Upper lobe of right lung (tissue), 1 donor: Measurements from ENCODE around the gene MRPL16. TPM values are rescaled to one million over a fixed set of nuclear protein-coding genes. Genes with fewer than 3 reads are reported as not detected.
"Not testable (repeated sequence)": the region's sequence is repeated elsewhere in the genome, so short reads cannot be mapped to it uniquely, and the experiment has no call there.

ENCODE experiments used
- ATAC-seq: fragments of 200-7000 bp; cut with Tn5 transposase; one replicate; pipeline ENCODE4 v1.9.1; 2020; ENCODE audit warnings: mild to moderate bottlenecking, moderate library complexity
- DNase-seq: peaks from one replicate; pipeline ENCODE4 v3.0.0-alpha.2; 2020
- H3K27ac ChIP-seq: fragments of 200-600 bp; one replicate; pipeline ENCODE4 v1.8.0; 2022
- H3K27me3 ChIP-seq: fragments of 200-600 bp; one replicate; pipeline ENCODE4 v1.8.0; 2022; ENCODE audit warnings: mild to moderate bottlenecking
- H3K36me3 ChIP-seq: fragments of 200-600 bp; one replicate; pipeline ENCODE4 v1.8.0; 2022
- H3K4me1 ChIP-seq: fragments of 200-600 bp; one replicate; pipeline ENCODE4 v1.8.0; 2022
- H3K4me3 ChIP-seq: fragments of 200-600 bp; one replicate; pipeline ENCODE4 v1.8.0; 2022; ENCODE audit warnings: mild to moderate bottlenecking
- H3K9me3 ChIP-seq: fragments of 200-600 bp; one replicate; pipeline ENCODE4 v1.8.0; 2022
- intact Hi-C: fragments of 100-400 bp; cut with DNase I; formaldehyde crosslinking; loops from one replicate; pipeline ENCODE4 v1.11.0; 2022
- total RNA-seq: library from RNA; stranded (reverse); fragmentation: NEBNext Ultra II Directional; extraction: Animal tissue kit (Norgen Biotek cat#: 25700); gene quantifications from one replicate; pipeline ENCODE4 v1.2.1, GENCODE V29; 2021
- TF ChIP-seq, protein P1 (sequence below): fragments of 200-600 bp; IDR thresholded peaks from one replicate; pipeline ENCODE4 v1.8.0; 2022; ENCODE audit warnings: antibody characterized with exemption
- donor health status: DM: no; HTN: yes; CAD: no; lungs with severe emphysema.

The MRPL16 gene
- total RNA-seq, 1 donor from 2014 or later = 30.1 TPM

GRCh38 chr11:59841514-59841913 is 30.9 kb upstream of the MRPL16 start:
- no peaks in the 10 kb centered on the region for H3K4me1 ChIP-seq
- no peak overlapping the region for H3K4me3 ChIP-seq
- no peak for ATAC-seq
- no peak for DNase-seq
- H3K36me3 ChIP-seq = no peaks in the 10 kb centered on the region
- no peaks in the 10 kb centered on the region for H3K27me3 ChIP-seq
- TF ChIP-seq, protein P1, sequence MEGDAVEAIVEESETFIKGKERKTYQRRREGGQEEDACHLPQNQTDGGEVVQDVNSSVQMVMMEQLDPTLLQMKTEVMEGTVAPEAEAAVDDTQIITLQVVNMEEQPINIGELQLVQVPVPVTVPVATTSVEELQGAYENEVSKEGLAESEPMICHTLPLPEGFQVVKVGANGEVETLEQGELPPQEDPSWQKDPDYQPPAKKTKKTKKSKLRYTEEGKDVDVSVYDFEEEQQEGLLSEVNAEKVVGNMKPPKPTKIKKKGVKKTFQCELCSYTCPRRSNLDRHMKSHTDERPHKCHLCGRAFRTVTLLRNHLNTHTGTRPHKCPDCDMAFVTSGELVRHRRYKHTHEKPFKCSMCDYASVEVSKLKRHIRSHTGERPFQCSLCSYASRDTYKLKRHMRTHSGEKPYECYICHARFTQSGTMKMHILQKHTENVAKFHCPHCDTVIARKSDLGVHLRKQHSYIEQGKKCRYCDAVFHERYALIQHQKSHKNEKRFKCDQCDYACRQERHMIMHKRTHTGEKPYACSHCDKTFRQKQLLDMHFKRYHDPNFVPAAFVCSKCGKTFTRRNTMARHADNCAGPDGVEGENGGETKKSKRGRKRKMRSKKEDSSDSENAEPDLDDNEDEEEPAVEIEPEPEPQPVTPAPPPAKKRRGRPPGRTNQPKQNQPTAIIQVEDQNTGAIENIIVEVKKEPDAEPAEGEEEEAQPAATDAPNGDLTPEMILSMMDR = no peak
- H3K27ac ChIP-seq = no peak overlapping the region
- intact Hi-C loops = no loop called here
- H3K9me3 ChIP-seq = no peaks in the 10 kb centered on the region

DNA sequence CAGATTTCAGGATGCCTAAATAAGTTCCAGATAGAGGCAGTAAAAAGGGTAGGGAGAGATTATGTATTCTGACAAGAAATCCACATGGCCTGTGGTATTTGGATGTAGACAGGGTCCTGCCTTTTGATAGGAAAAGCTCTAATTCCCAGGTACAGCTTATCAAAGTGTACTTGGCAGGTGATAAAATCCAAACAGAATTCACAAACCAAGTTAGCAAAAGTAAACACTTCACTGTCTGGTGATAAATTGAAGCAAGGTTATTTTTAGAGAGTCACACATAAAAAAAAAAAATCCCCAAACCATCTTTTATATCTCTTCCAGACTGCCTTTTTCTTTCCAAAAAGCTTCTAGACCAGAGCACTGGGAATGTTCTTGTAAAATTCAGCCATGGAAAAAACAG is 29.0 kb upstream of the MRPL16 start:
- intact Hi-C loops = no loop called here
- ATAC-seq (no peak), DNase-seq (no peak)
- TF ChIP-seq, protein P1 = no peak
- Histone ChIP-seq H3K27ac (no peak overlapping the region), H3K27me3 (no peaks in the 10 kb centered on the region), H3K4me1 (no peaks in the 10 kb centered on the region), H3K36me3 (no peaks in the 10 kb centered on the region), H3K9me3 (no peaks in the 10 kb centered on the region), H3K4me3 (no peak overlapping the region)

GRCh38 chr11:59833602-59834001 is 23.0 kb upstream of the MRPL16 start:
- TF ChIP-seq, protein P1 = no peak
- no peak for ATAC-seq
- intact Hi-C loops = no loop called here

DNA sequence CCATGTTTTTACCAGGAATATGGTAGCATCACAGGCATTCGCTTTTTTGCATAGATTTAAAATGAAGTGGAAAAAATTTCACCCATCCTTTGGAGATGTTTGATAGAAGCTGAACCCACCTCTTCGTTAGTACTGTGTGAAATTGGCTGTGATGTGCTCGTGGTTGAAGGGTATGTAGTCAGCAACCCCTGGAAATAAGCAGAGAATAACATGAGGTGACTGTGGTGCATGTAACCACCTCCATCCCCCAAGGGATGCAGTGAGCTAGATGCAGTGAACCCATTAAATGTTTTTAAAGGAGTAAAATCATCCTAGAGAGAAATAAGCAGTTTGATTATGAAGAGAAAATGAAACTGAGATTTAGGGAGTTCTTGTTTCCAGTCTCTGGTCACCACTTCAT is 18.8 kb upstream of the MRPL16 start:
- Histone ChIP-seq H3K4me1 (no peaks in the 10 kb centered on the region), H3K4me3 (no peak overlapping the region), H3K27me3 (no peaks in the 10 kb centered on the region), H3K9me3 (no peaks in the 10 kb centered on the region), H3K36me3 (no peaks in the 10 kb centered on the region), H3K27ac (no peak overlapping the region)
- ATAC-seq = no peak
- TF ChIP-seq, protein P1 = no peak
- no peak for DNase-seq
- intact Hi-C loops = no loop called here

More at GRCh38 chr11:59833602-59834001, 23.0 kb upstream of the MRPL16 start:
- no peak for DNase-seq
- H3K36me3 ChIP-seq = no peaks in the 10 kb centered on the region
- H3K9me3 ChIP-seq = no peaks in the 10 kb centered on the region
- H3K4me1 ChIP-seq = no peaks in the 10 kb centered on the region
- no peak overlapping the region for H3K4me3 ChIP-seq
- H3K27me3 ChIP-seq = no peaks in the 10 kb centered on the region
- H3K27ac ChIP-seq = no peak overlapping the region

DNA sequence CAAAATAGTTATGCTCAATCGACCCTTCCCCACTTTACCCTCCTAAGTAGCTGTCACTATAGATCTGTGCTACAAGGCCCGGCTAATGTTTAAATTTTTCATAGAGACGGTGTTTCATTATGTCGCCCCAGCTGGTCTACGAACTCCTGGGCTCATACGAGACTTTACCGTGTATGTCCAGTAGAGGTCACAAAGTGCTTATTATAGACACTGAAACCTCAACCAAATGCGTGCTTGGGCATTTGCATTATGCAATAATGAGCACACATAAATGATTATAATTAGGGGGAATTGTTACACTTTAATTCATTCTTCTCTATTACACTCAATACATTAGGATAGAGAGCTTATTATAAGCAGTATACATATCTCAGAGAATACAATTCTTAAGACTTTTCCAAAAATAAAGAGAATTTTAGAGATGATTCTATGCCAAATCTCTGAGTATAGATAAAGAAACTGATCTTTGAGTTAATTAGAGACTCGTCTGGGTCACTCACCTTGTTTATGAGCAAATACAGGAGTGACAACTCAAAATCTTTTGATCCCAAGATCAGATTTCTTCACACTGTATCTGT is 12.5 kb upstream of the MRPL16 start:
- DNase-seq (no peak), ATAC-seq (peak; percentile 94)
- no peak overlapping the region for H3K27ac ChIP-seq
- TF ChIP-seq, protein P1 = peak; percentile 61
- intact Hi-C loops = no loop called here
- no peaks in the 10 kb centered on the region for H3K9me3 ChIP-seq
- no peak overlapping the region for H3K4me3 ChIP-seq
- no peaks in the 10 kb centered on the region for H3K27me3 ChIP-seq
- H3K36me3 ChIP-seq = no peaks in the 10 kb centered on the region
- no peaks in the 10 kb centered on the region for H3K4me1 ChIP-seq

GRCh38 chr11:59818572-59818971 is 8.0 kb upstream of the MRPL16 start:
- H3K27me3 ChIP-seq = no peaks in the 10 kb centered on the region
- H3K4me3 ChIP-seq = no peak overlapping the region
- ATAC-seq (no peak), DNase-seq (no peak)
- intact Hi-C loops = no loop called here
- no peaks in the 10 kb centered on the region for H3K9me3 ChIP-seq
- TF ChIP-seq, protein P1 = no peak
- no peak overlapping the region for H3K27ac ChIP-seq
- no peaks in the 10 kb centered on the region for H3K36me3 ChIP-seq
- H3K4me1 ChIP-seq = no peaks in the 10 kb centered on the region

- H3K27ac ChIP-seq, DNase-seq, H3K36me3 ChIP-seq, intact Hi-C loops, H3K27me3 ChIP-seq, H3K9me3 ChIP-seq, ATAC-seq, H3K4me3 ChIP-seq, H3K4me1 ChIP-seq: not testable (repeated sequence)
These were observed 5.9 kb upstream of the MRPL16 start for GRCh38 chr11:59816434-59816833.
